ENCODE results near the gene MRPL43.
A peak's percentile ranks its signal among the peaks of the same experiment; 100 is the strongest.
"Not testable (repeated sequence)": the region's sequence is repeated elsewhere in the genome, so short reads cannot be mapped to it uniquely, and the experiment has no call there.

Gene MRPL43

GRCh38 chr10:100976906-100977305 lies 10.4 kb downstream of the MRPL43 start:
- no peak overlapping the region for H3K27ac ChIP-seq (ENCODE audit: low read length)
- H3K27me3 ChIP-seq (ENCODE audit: control insufficient read depth, insufficient read depth, low read length), result no peaks in the 10 kb centered on the region
- no peaks in the 10 kb centered on the region for H3K9me3 ChIP-seq (ENCODE audit: control insufficient read depth, low read depth, low read length)
- H3K36me3 ChIP-seq (ENCODE audit: control insufficient read depth, low read depth, low read length), result peaks cover 14% of the 10 kb centered on the region
- H3K4me3 ChIP-seq (ENCODE audit: low read length), result no peak overlapping the region
- no peaks in the 10 kb centered on the region for H3K4me1 ChIP-seq (ENCODE audit: control insufficient read depth, low read depth, low read length)
- no peak overlapping the region for H3K9ac ChIP-seq (ENCODE audit: low read length)

GRCh38 chr10:100975397-100975796 lies 11.9 kb downstream of the MRPL43 start:
- not testable (repeated sequence) for H3K4me1 ChIP-seq (ENCODE audit: control insufficient read depth, low read depth, low read length); H3K36me3 ChIP-seq (ENCODE audit: control insufficient read depth, low read depth, low read length); H3K4me3 ChIP-seq (ENCODE audit: low read length); H3K9me3 ChIP-seq (ENCODE audit: control insufficient read depth, low read depth, low read length); H3K27ac ChIP-seq (ENCODE audit: low read length); H3K9ac ChIP-seq (ENCODE audit: low read length); H3K27me3 ChIP-seq (ENCODE audit: control insufficient read depth, insufficient read depth, low read length)

- no peak overlapping the region for H3K4me3 ChIP-seq (ENCODE audit: low read length)
- peaks cover 5% of the 10 kb centered on the region for H3K27me3 ChIP-seq (ENCODE audit: control insufficient read depth, insufficient read depth, low read length)
- H3K9me3 ChIP-seq (ENCODE audit: control insufficient read depth, low read depth, low read length), result no peaks in the 10 kb centered on the region
- no peak overlapping the region for H3K27ac ChIP-seq (ENCODE audit: low read length)
- no peaks in the 10 kb centered on the region for H3K4me1 ChIP-seq (ENCODE audit: control insufficient read depth, low read depth, low read length)
- no peak overlapping the region for H3K9ac ChIP-seq (ENCODE audit: low read length)
- H3K36me3 ChIP-seq (ENCODE audit: control insufficient read depth, low read depth, low read length), result no peaks in the 10 kb centered on the region
These were observed 14.3 kb downstream of the MRPL43 start for GRCh38 chr10:100972904-100973535.

- no peak overlapping the region for H3K27ac ChIP-seq (ENCODE audit: low read length)
- H3K36me3 ChIP-seq (ENCODE audit: control insufficient read depth, low read depth, low read length), result no peaks in the 10 kb centered on the region
- H3K27me3 ChIP-seq (ENCODE audit: control insufficient read depth, insufficient read depth, low read length), result peaks cover 5% of the 10 kb centered on the region
- H3K4me3 ChIP-seq (ENCODE audit: low read length), result no peak overlapping the region
- H3K9ac ChIP-seq (ENCODE audit: low read length), result no peak overlapping the region
- H3K9me3 ChIP-seq (ENCODE audit: control insufficient read depth, low read depth, low read length), result no peaks in the 10 kb centered on the region
- no peaks in the 10 kb centered on the region for H3K4me1 ChIP-seq (ENCODE audit: control insufficient read depth, low read depth, low read length)
These were observed 15.0 kb downstream of the MRPL43 start for GRCh38 chr10:100972115-100972903.

- Histone ChIP-seq H3K27ac (ENCODE audit: low read length) (no peak overlapping the region), H3K36me3 (ENCODE audit: control insufficient read depth, low read depth, low read length) (no peaks in the 10 kb centered on the region), H3K9ac (ENCODE audit: low read length) (no peak overlapping the region), H3K4me1 (ENCODE audit: control insufficient read depth, low read depth, low read length) (no peaks in the 10 kb centered on the region), H3K4me3 (ENCODE audit: low read length) (no peak overlapping the region), H3K27me3 (ENCODE audit: control insufficient read depth, insufficient read depth, low read length) (peaks cover 5% of the 10 kb centered on the region), H3K9me3 (ENCODE audit: control insufficient read depth, low read depth, low read length) (no peaks in the 10 kb centered on the region)
These were observed 16.1 kb downstream of the MRPL43 start for GRCh38 chr10:100970914-100971811.

GRCh38 chr10:100970076-100970913 lies 17.0 kb downstream of the MRPL43 start:
- Histone ChIP-seq H3K4me3 (ENCODE audit: low read length) (peak overlapping the region; percentile 74), H3K27ac (ENCODE audit: low read length) (no peak overlapping the region), H3K9ac (ENCODE audit: low read length) (no peak overlapping the region), H3K27me3 (ENCODE audit: control insufficient read depth, insufficient read depth, low read length) (peaks cover 5% of the 10 kb centered on the region), H3K36me3 (ENCODE audit: control insufficient read depth, low read depth, low read length) (no peaks in the 10 kb centered on the region), H3K4me1 (ENCODE audit: control insufficient read depth, low read depth, low read length) (no peaks in the 10 kb centered on the region), H3K9me3 (ENCODE audit: control insufficient read depth, low read depth, low read length) (no peaks in the 10 kb centered on the region)

- Histone ChIP-seq H3K4me3 (ENCODE audit: low read length) (peak within 1 kb of the TSS; percentile 74), H3K27ac (ENCODE audit: low read length) (no peak within 1 kb of the TSS), H3K9ac (ENCODE audit: low read length) (peak within 1 kb of the TSS; percentile 30)
These were observed 17.9 kb downstream of the MRPL43 start, which contains the start of gene SEMA4G for GRCh38 chr10:100969187-100970075. TSS of gene SEMA4G (plus strand) at chr10:100969504. CDS start at chr10:100972913, 3,409 bp downstream.

GRCh38 chr10:100968863-100969186 lies 18.5 kb downstream of the MRPL43 start:
- no peaks in the 10 kb centered on the region for H3K4me1 ChIP-seq (ENCODE audit: control insufficient read depth, low read depth, low read length)
- peak overlapping the region; percentile 74 for H3K4me3 ChIP-seq (ENCODE audit: low read length)
- H3K27ac ChIP-seq (ENCODE audit: low read length), result no peak overlapping the region
- H3K9me3 ChIP-seq (ENCODE audit: control insufficient read depth, low read depth, low read length), result no peaks in the 10 kb centered on the region
- H3K9ac ChIP-seq (ENCODE audit: low read length), result peak overlapping the region; percentile 30
- no peaks in the 10 kb centered on the region for H3K36me3 ChIP-seq (ENCODE audit: control insufficient read depth, low read depth, low read length)
- H3K27me3 ChIP-seq (ENCODE audit: control insufficient read depth, insufficient read depth, low read length), result peaks cover 5% of the 10 kb centered on the region

More at GRCh38 chr10:100969187-100970075, 17.9 kb downstream of the MRPL43 start, which contains the start of gene SEMA4G:
- peaks cover 5% of the 10 kb centered on the region for H3K27me3 ChIP-seq (ENCODE audit: control insufficient read depth, insufficient read depth, low read length)
- H3K4me1 ChIP-seq (ENCODE audit: control insufficient read depth, low read depth, low read length), result no peaks in the 10 kb centered on the region
- no peaks in the 10 kb centered on the region for H3K36me3 ChIP-seq (ENCODE audit: control insufficient read depth, low read depth, low read length)
- no peaks in the 10 kb centered on the region for H3K9me3 ChIP-seq (ENCODE audit: control insufficient read depth, low read depth, low read length)

GRCh38 chr10:100968062-100968736 lies 19.1 kb downstream of the MRPL43 start:
- Histone ChIP-seq H3K9ac (ENCODE audit: low read length) (no peak overlapping the region), H3K27ac (ENCODE audit: low read length) (no peak overlapping the region), H3K27me3 (ENCODE audit: control insufficient read depth, insufficient read depth, low read length) (peaks cover 5% of the 10 kb centered on the region), H3K4me3 (ENCODE audit: low read length) (peak overlapping the region; percentile 74), H3K9me3 (ENCODE audit: control insufficient read depth, low read depth, low read length) (no peaks in the 10 kb centered on the region), H3K4me1 (ENCODE audit: control insufficient read depth, low read depth, low read length) (no peaks in the 10 kb centered on the region), H3K36me3 (ENCODE audit: control insufficient read depth, low read depth, low read length) (no peaks in the 10 kb centered on the region)

- no peaks in the 10 kb centered on the region for H3K9me3 ChIP-seq (ENCODE audit: control insufficient read depth, low read depth, low read length)
- H3K4me3 ChIP-seq (ENCODE audit: low read length), result no peak overlapping the region
- no peak overlapping the region for H3K27ac ChIP-seq (ENCODE audit: low read length)
These were observed 20.0 kb downstream of the MRPL43 start for GRCh38 chr10:100967332-100967731.

More at GRCh38 chr10:100967332-100967731, 20.0 kb downstream of the MRPL43 start:
- peaks cover 6% of the 10 kb centered on the region for H3K36me3 ChIP-seq (ENCODE audit: control insufficient read depth, low read depth, low read length)
- H3K4me1 ChIP-seq (ENCODE audit: control insufficient read depth, low read depth, low read length), result no peaks in the 10 kb centered on the region
- H3K9ac ChIP-seq (ENCODE audit: low read length), result no peak overlapping the region
- peaks cover 5% of the 10 kb centered on the region for H3K27me3 ChIP-seq (ENCODE audit: control insufficient read depth, insufficient read depth, low read length)

Measured in iPS-18a (cell line).